ENCODE data around the gene DACH1.

DNA sequence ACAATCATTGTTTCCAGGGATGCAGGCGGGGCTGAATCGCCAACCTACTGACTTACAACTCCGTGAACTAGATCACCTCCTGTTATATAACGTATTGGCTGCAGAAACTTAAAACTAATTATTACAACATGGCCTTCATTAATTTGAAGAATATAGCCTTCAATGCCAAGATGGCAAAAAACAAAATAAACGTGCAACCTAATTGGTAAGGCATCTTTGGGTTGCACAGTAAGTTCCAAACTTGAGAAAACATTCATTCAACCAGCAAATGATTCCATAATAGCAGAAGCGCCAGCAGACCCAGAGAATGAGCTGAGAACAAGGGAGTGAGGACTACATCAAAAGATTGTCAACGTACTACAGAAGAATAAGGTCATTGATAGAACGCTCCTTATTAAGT lies 39.8 kb downstream of the DACH1 start:
- no peak for TF ChIP-seq CTCF (conservative IDR thresholded peaks at IDR 0.05)
- no peak for TF ChIP-seq ZFX (IDR thresholded peaks at IDR 0.05)
